ENCODE data around the gene CAMLG.

CAMLG gene

GRCh38 chr5:134784241-134784920 lies 46.0 kb downstream of the CAMLG start:
- peak; percentile 42 for DNase-seq (ENCODE audit: low spot score)

GRCh38 chr5:134784946-134785620 lies 46.7 kb downstream of the CAMLG start:
- DNase-seq (ENCODE audit: low spot score), result no peak

GRCh38 chr5:134787692-134788091 lies 49.3 kb downstream of the CAMLG start:
- DNase-seq (ENCODE audit: low spot score), result no peak

GRCh38 chr5:134791580-134791979 lies 53.2 kb downstream of the CAMLG start:
- DNase-seq (ENCODE audit: low spot score), result no peak

GRCh38 chr5:134792286-134792685 lies 53.9 kb downstream of the CAMLG start:
- DNase-seq (ENCODE audit: low spot score), result no peak

GRCh38 chr5:134793111-134793510 lies 54.8 kb downstream of the CAMLG start:
- DNase-seq (ENCODE audit: low spot score), result no peak

GRCh38 chr5:134794082-134794481 lies 55.7 kb downstream of the CAMLG start:
- DNase-seq (ENCODE audit: low spot score), result no peak

- no peak for DNase-seq (ENCODE audit: low spot score)
Measured at GRCh38 chr5:134794819-134795218, 56.5 kb downstream of the CAMLG start.

GRCh38 chr5:134798468-134798867 lies 60.1 kb downstream of the CAMLG start:
- no peak for DNase-seq (ENCODE audit: low spot score)

All from hematopoietic multipotent progenitor cell treated with erythropoietin and hydrocortisone succinate and interleukin-3 and kit ligand, for 17 days (in vitro differentiated cells).